ENCODE results near the gene PSTPIP1. TPM values are rescaled to one million over a fixed set of nuclear protein-coding genes. Genes with fewer than 3 reads are reported as not detected.

The PSTPIP1 gene
- total and polyA plus RNA-seq, 9 of the 15 experiments (the other 6 are each of a cell fraction or from before 2014, with no cell fraction given) = not detected

DNA sequence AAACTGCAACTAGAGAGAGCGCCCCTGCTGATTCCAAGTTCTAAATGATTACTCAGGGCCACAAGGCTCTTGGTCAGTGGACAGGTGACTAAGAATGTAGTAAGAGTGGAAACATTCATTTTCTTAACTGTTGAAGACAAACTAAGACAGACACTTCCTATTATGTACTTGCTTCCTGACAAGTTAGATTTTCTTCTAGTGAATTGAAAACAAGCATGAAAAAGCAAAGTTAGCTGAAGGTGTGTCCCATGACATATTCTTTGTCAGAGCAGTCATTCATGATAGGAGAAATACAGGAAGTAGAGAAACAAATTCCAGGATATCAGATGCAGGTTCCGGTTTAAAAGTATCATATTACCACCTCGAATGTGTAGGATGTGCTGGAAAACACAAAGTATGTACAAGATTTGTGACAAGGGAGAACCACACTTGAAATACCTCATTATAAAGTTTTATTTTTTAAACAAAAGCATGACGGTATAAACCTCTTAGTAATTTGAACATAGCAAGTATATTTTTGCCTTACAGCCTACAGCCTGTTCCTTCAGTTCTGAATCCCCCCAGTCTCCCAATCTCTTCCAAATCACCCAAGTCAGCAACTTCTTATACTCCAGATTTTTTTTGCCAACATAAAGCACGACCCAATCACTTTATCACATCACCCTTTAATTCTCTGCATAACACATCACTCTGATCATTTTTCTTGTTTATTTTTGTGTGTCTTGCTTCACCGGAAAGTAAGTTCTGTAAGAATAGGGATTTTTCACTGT is 69.8 kb downstream of the PSTPIP1 start (continued):
- TF ChIP-seq BACH1 (tag; IDR thresholded peaks at IDR 0.05) = no peak
- TF ChIP-seq SRSF1 (IDR thresholded peaks at IDR 0.05; ENCODE audit: low read depth, low read length) = no peak
- TF ChIP-seq ELF1 (tag; IDR thresholded peaks at IDR 0.05) = peak; percentile 68
- no peak for TF ChIP-seq PURB (CRISPR knock-in tag; IDR thresholded peaks at IDR 0.05; ENCODE audit: low read depth)
- no peak for TF ChIP-seq HCFC1 (IDR thresholded peaks at IDR 0.05; ENCODE audit: low read depth, low read length)
- TF ChIP-seq MEIS2 (IDR thresholded peaks at IDR 0.05; ENCODE audit: partially characterized antibody) = peak; percentile 55
- TF ChIP-seq PHB (CRISPR knock-in tag; IDR thresholded peaks at IDR 0.05) = no peak
- no peak for TF ChIP-seq SMARCC2 (IDR thresholded peaks at IDR 0.05; ENCODE audit: low read depth)
- TF ChIP-seq NR2C1 (IDR thresholded peaks at IDR 0.05) = no peak
- no peak for TF ChIP-seq NR2C1 (tag; IDR thresholded peaks at IDR 0.05)
- TF ChIP-seq MCM5 (IDR thresholded peaks at IDR 0.05; ENCODE audit: low read depth) = no peak
- TF ChIP-seq, protein P1, sequence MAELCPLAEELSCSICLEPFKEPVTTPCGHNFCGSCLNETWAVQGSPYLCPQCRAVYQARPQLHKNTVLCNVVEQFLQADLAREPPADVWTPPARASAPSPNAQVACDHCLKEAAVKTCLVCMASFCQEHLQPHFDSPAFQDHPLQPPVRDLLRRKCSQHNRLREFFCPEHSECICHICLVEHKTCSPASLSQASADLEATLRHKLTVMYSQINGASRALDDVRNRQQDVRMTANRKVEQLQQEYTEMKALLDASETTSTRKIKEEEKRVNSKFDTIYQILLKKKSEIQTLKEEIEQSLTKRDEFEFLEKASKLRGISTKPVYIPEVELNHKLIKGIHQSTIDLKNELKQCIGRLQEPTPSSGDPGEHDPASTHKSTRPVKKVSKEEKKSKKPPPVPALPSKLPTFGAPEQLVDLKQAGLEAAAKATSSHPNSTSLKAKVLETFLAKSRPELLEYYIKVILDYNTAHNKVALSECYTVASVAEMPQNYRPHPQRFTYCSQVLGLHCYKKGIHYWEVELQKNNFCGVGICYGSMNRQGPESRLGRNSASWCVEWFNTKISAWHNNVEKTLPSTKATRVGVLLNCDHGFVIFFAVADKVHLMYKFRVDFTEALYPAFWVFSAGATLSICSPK (IDR thresholded peaks at IDR 0.05; ENCODE audit: borderline replicate concordance) = no peak
- TF ChIP-seq MAFF (IDR thresholded peaks at IDR 0.05; ENCODE audit: low read length) = peak; percentile 30; the same call in 1 of the 2 replicates
- no peak for TF ChIP-seq HMGN3 (IDR thresholded peaks at IDR 0.05; ENCODE audit: borderline replicate concordance, extremely low read depth, insufficient read length, low read depth, low read length)
- no peak for TF ChIP-seq POLR2H (tag; IDR thresholded peaks at IDR 0.05; ENCODE audit: low read depth)
- no peak for TF ChIP-seq CREM (IDR thresholded peaks at IDR 0.05; ENCODE audit: low read depth)
- no peak for TF ChIP-seq GABPB2 (CRISPR knock-in tag; conservative IDR thresholded peaks at IDR 0.05)
- TF ChIP-seq DMBX1 (CRISPR knock-in tag; IDR thresholded peaks at IDR 0.05; ENCODE audit: borderline replicate concordance) = no peak
- TF ChIP-seq, protein P2, sequence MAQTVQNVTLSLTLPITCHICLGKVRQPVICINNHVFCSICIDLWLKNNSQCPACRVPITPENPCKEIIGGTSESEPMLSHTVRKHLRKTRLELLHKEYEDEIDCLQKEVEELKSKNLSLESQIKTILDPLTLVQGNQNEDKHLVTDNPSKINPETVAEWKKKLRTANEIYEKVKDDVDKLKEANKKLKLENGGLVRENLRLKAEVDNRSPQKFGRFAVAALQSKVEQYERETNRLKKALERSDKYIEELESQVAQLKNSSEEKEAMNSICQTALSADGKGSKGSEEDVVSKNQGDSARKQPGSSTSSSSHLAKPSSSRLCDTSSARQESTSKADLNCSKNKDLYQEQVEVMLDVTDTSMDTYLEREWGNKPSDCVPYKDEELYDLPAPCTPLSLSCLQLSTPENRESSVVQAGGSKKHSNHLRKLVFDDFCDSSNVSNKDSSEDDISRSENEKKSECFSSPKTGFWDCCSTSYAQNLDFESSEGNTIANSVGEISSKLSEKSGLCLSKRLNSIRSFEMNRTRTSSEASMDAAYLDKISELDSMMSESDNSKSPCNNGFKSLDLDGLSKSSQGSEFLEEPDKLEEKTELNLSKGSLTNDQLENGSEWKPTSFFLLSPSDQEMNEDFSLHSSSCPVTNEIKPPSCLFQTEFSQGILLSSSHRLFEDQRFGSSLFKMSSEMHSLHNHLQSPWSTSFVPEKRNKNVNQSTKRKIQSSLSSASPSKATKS (CRISPR knock-in tag; IDR thresholded peaks at IDR 0.05) = no peak
- TF ChIP-seq KDM5B (IDR thresholded peaks at IDR 0.05; ENCODE audit: insufficient replicate concordance, low read depth, low read length) = no peak
- TF ChIP-seq SMAD2 (IDR thresholded peaks at IDR 0.05; ENCODE audit: low read depth, low read length) = no peak
- TF ChIP-seq, protein P3, sequence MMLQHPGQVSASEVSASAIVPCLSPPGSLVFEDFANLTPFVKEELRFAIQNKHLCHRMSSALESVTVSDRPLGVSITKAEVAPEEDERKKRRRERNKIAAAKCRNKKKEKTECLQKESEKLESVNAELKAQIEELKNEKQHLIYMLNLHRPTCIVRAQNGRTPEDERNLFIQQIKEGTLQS (IDR thresholded peaks at IDR 0.05) = peak; percentile 65
- TF ChIP-seq, protein P3 (CRISPR knock-in tag; conservative IDR thresholded peaks at IDR 0.05) = no peak
- TF ChIP-seq ZNF764 (CRISPR knock-in tag; IDR thresholded peaks at IDR 0.05; ENCODE audit: low read depth) = no peak
- no peak for TF ChIP-seq NCOA1 (IDR thresholded peaks at IDR 0.05; ENCODE audit: low read depth)
- TF ChIP-seq ZNF316 (IDR thresholded peaks at IDR 0.05) = peak; percentile 84
- TF ChIP-seq ZNF699 (CRISPR knock-in tag; IDR thresholded peaks at IDR 0.05; ENCODE audit: insufficient replicate concordance) = no peak

All from K562 (cell line).